Kidney capillary endothelial cell (primary cell): Measurements from ENCODE around the gene TMEM135.
A peak's percentile ranks its signal among the peaks of the same experiment; 100 is the strongest.
"Not testable (repeated sequence)": the region's sequence is repeated elsewhere in the genome, so short reads cannot be mapped to it uniquely, and the experiment has no call there.

Experiments used
- DNase-seq: peaks from one replicate; pipeline ENCODE4 v3.0.0-alpha.2; 2018; ENCODE audit warnings: low spot score

TMEM135 gene

DNA sequence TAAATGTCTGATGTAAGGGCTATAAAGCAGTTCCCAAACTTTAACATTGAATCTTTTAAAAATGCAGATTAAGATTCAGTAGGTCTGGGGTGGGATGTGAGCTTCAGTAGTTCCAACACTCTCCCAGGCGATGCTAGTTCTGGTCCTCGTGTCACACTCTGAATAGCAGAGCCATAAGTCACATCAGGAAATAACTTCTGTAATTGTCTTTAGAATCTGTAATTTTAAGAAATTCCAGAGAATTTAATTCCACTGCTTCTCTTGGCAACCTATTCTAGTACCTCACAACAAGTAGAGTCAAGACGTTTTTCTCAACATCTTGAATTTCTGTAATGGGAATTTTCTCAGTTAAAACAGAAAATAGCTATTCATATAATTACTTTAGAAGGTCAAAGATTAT is 223.1 kb downstream of the TMEM135 start:
- peak; percentile 63 for DNase-seq

- DNase-seq: no peak
These were observed 225.6 kb downstream of the TMEM135 start for GRCh38 chr11:87263264-87263838.

GRCh38 chr11:87263979-87264378 is 226.2 kb downstream of the TMEM135 start:
- no peak for DNase-seq

DNA sequence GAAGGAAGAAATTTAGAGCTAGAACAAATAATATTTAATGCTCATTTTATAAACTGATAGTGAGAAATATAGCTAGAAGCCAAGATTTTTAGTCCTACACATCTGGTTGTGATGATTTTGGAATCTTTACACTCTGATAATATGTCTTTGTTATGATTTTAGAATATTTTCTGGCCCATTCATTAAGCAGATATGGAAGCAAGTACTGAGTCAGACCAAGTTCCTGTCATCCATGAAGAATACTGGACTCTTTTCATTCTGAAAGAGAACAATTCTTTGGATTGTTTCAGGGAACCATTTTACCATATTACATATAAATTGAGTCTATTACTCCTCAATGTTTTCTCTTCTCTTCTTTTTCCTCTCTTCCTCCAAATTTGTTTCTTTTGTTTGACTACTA is 227.4 kb downstream of the TMEM135 start:
- DNase-seq: no peak

GRCh38 chr11:87265979-87266378 is 228.2 kb downstream of the TMEM135 start:
- DNase-seq: no peak

DNA sequence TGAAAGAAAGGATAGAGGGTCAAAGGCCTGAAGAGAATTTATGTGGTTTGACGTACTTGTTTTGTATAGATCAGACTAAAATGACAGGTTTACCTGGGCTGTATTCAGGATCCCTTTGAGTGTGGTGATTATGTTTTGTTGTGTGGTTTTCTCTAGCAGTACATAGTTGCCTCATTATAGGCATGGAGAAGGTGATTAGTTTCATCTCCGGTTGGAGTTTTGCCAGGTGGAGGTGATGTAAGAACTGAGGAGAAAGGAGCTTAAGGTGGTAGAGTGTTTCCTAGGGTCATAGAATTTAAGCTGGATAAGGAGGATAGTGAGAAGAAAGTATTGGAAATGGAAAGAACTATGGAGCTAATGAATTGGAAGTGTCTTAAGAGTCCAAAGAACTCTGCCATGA is 229.0 kb downstream of the TMEM135 start:
- DNase-seq: no peak

DNA sequence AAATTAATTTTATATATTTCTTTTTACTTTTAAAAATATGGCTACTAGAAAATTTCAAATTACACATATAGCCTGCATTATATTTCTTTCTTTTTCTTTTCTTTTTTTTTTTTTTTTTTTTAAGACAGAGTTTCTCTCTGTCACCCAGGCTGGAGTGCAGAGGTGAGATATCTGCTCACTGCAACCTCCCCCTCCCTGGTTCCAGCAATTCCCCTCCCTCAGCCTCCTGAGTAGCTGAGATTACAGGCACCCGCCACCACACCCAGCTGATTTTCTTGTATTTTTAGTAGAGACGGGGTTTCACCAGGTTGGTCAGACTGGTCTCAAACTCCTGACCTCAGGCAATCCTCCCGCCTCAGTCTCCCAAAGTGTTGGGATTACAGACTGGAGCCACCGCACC is 234.2 kb downstream of the TMEM135 start:
- DNase-seq: not testable (repeated sequence)

- no peak for DNase-seq
These were observed 237.4 kb downstream of the TMEM135 start for GRCh38 chr11:87275176-87275575.

DNA sequence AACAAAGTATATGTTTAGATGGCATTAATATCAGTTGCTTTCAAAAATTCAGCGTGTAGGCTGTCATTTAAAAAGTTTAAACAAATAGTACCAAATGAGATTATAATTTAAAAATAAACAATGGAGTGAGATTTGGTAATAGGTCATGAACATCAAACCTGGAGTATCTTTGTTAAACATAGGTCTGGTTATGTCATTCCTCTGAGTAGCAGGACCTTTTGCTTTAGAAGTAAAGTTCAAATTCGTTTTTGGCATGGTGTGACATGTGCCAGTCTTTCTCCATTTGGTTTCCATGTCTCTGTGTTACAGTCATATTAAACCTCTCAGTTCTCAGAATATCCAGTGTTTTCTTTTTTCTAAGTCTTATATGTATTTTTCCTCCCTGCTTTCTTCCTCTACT is 242.4 kb downstream of the TMEM135 start:
- no peak for DNase-seq

- DNase-seq: peak; percentile 60
These were observed 243.8 kb downstream of the TMEM135 start for GRCh38 chr11:87281496-87281895.

DNA sequence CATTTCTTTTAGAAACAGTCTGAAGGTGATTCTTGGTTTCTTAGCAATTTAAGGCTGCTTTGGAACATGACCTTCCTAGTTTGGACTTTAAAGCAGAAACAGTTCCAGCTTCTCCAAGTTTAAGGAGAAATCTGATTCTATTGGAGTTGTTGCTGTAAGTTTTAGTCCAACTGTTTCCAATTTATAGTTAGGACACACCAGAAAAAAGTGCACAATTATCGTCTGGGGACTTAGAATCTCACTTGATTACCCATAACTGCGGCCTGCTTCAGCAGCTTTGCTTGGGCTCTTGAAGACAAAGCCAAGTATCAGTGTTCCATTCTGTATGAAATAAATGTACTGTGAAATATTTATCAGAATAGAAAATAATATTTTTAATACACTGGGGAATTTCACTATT is 246.6 kb downstream of the TMEM135 start:
- no peak for DNase-seq

GRCh38 chr11:87285674-87286073 is 247.9 kb downstream of the TMEM135 start:
- DNase-seq: not testable (repeated sequence)

DNA sequence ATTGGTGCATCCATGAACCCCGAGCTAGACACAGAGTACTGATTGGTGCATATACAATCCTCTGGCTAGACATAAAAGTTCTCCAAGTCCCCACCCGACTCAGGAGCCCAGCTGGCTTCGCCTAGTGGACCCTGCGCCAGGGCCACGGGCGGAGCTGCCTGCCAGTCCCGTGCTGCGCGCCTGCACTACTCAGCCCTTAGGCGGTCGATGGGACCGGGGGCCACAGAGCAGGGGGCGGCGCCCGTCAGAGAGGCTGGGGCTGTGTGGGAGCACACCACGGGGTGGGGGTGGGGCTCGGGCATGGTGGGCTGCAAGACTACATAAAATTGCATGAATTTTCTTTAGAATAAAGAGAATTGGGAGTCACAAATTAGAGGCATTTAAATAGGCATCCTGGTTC is 248.6 kb downstream of the TMEM135 start:
- DNase-seq: no peak

DNA sequence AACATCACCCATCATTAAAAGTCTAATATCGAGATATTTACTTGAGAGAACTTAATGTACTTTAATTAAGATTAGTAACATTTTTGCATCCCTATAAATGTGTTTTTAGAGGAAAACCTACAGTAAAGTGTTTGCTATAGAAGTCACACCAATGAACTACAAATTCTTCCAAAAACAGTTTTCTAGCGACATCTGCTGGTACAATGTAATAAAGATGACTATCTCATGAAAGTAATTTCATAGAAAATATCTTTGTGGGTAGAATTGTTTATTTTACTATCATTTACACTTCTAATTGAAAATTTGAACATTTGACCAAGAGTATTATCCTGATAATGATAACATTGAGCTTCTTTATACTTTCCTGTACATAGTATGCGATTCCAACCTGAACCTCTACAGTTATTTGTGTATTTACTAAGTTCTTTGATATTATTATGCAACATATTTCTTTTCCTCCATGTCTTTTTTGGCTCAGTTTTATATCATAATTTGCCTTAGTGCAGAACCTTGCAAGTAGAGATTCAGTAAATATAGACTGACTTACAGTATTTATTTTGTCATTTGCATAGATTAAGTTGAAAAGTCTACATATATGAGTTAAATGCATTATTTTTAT is 252.7 kb downstream of the TMEM135 start:
- peak; percentile 65 for DNase-seq

- no peak for DNase-seq
These were observed 254.9 kb downstream of the TMEM135 start for GRCh38 chr11:87292598-87292997.

DNA sequence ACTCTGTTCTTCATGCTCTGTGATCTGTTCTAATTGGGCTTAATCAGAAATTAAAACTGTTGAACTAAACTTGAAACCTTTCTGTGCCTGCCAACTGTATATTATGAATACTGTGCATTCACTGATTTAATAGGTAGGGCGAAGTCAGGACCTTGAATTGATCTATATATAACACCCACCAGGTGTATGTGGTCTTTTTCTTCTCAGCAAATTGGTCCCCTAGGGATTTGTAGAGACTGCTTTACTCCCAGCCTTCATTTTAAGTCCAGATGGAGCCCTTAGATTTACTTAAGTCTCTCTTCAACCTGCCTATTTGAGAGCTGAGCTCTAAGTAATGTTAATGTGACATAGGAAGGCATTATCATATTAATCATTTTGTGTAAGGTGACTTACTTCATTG is 257.5 kb downstream of the TMEM135 start:
- no peak for DNase-seq

DNA sequence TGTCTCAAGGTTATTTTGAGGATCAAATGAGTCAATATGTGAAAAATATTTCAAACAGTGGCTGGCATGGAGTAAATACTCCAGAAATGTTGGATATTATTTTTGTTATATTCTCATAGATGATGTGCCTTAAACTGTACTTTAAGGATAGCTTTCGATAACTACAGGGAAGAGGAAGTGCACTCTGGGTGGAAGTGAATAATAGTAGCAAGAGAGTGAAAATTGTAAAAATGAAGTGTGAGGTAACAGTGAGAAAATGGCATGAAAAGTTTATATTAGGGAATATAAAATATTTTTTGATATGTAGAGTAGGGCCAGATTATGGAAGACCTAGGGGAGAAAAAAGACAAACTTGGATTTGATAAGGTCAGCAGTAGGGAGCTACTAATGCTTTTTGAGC is 258.9 kb downstream of the TMEM135 start:
- DNase-seq: no peak

- DNase-seq: no peak
These were observed 260.4 kb downstream of the TMEM135 start for GRCh38 chr11:87298155-87298554.

GRCh38 chr11:87299041-87299481 is 261.3 kb downstream of the TMEM135 start:
- DNase-seq: no peak

GRCh38 chr11:87300640-87301380 is 263.1 kb downstream of the TMEM135 start:
- no peak for DNase-seq

- DNase-seq: no peak
These were observed 264.2 kb downstream of the TMEM135 start for GRCh38 chr11:87301785-87302540.

- no peak for DNase-seq
These were observed 266.7 kb downstream of the TMEM135 start for GRCh38 chr11:87304412-87304811.
